GM18526 (cell line): ENCODE data around the gene RANBP10.

Experiments used
- POLR2A ChIP-seq: IDR thresholded peaks from 3 replicates; pipeline ENCODE4 v1.6.1; 2011; ENCODE audit not compliant: insufficient read length; ENCODE audit errors: extremely low read depth

Gene RANBP10

GRCh38 chr16:67801241-67801640 lies 5.1 kb downstream of the RANBP10 start:
- TF ChIP-seq POLR2A = no peak

GRCh38 chr16:67800338-67800926 lies 5.9 kb downstream of the RANBP10 start:
- TF ChIP-seq POLR2A = no peak

GRCh38 chr16:67796099-67796718 lies 10.2 kb downstream of the RANBP10 start:
- no peak for TF ChIP-seq POLR2A

GRCh38 chr16:67790071-67790470 lies 16.3 kb downstream of the RANBP10 start:
- TF ChIP-seq POLR2A = no peak

- TF ChIP-seq POLR2A = no peak
Measured at GRCh38 chr16:67786491-67786890, 19.9 kb downstream of the RANBP10 start.

GRCh38 chr16:67783353-67783725 lies 23.0 kb downstream of the RANBP10 start:
- TF ChIP-seq POLR2A = no peak

GRCh38 chr16:67782567-67783352 lies 23.6 kb downstream of the RANBP10 start:
- TF ChIP-seq POLR2A = no peak

- no peak for TF ChIP-seq POLR2A
Measured at GRCh38 chr16:67781565-67781921, 24.8 kb downstream of the RANBP10 start.

- TF ChIP-seq POLR2A = no peak
Measured at GRCh38 chr16:67780847-67781564, 25.4 kb downstream of the RANBP10 start.

GRCh38 chr16:67779256-67780014 lies 26.9 kb downstream of the RANBP10 start:
- TF ChIP-seq POLR2A = no peak

GRCh38 chr16:67775273-67775672 lies 31.1 kb downstream of the RANBP10 start:
- TF ChIP-seq POLR2A = no peak

GRCh38 chr16:67774457-67774853 lies 31.9 kb downstream of the RANBP10 start:
- no peak for TF ChIP-seq POLR2A

GRCh38 chr16:67773569-67774456 lies 32.5 kb downstream of the RANBP10 start:
- no peak for TF ChIP-seq POLR2A

- no peak for TF ChIP-seq POLR2A
Measured at GRCh38 chr16:67773099-67773498, 33.3 kb downstream of the RANBP10 start.

GRCh38 chr16:67770346-67770991 lies 35.9 kb downstream of the RANBP10 start:
- no peak for TF ChIP-seq POLR2A
